ENCODE measurements around the gene AVL9.
A peak's percentile ranks its signal among the peaks of the same experiment; 100 is the strongest.
"Not testable (repeated sequence)": the region's sequence is repeated elsewhere in the genome, so short reads cannot be mapped to it uniquely, and the experiment has no call there.

The AVL9 gene

GRCh38 chr7:32495298-32496051 lies at the start of gene AVL9:
Gene AVL9 (plus strand): TSS chr7:32495489. CDS start chr7:32495710, 221 bp downstream.
- peak; percentile 93 for DNase-seq (ENCODE audit: low read depth)

- no peak for DNase-seq (ENCODE audit: low read depth)
These were observed 48.1 kb upstream of the AVL9 start for GRCh38 chr7:32447218-32447617.

- no peak for DNase-seq (ENCODE audit: low read depth)
These were observed 41.8 kb upstream of the AVL9 start for GRCh38 chr7:32453341-32454011.

GRCh38 chr7:32458025-32458424 lies 37.3 kb upstream of the AVL9 start:
- no peak for DNase-seq (ENCODE audit: low read depth)

GRCh38 chr7:32459788-32460187 lies 35.5 kb upstream of the AVL9 start:
- DNase-seq (ENCODE audit: low read depth) = no peak

- DNase-seq (ENCODE audit: low read depth) = no peak
These were observed 33.8 kb upstream of the AVL9 start for GRCh38 chr7:32461484-32461883.

- no peak for DNase-seq (ENCODE audit: low read depth)
These were observed 32.8 kb upstream of the AVL9 start for GRCh38 chr7:32462451-32462850.

- no peak for DNase-seq (ENCODE audit: low read depth)
These were observed 32.3 kb upstream of the AVL9 start for GRCh38 chr7:32462977-32463376.

- DNase-seq (ENCODE audit: low read depth) = not testable (repeated sequence)
These were observed 30.5 kb upstream of the AVL9 start for GRCh38 chr7:32464641-32465416.

- not testable (repeated sequence) for DNase-seq (ENCODE audit: low read depth)
These were observed 25.3 kb upstream of the AVL9 start for GRCh38 chr7:32470004-32470403.

- no peak for DNase-seq (ENCODE audit: low read depth)
These were observed 24.4 kb upstream of the AVL9 start for GRCh38 chr7:32470871-32471270.

GRCh38 chr7:32472015-32472414 lies 23.3 kb upstream of the AVL9 start:
- DNase-seq (ENCODE audit: low read depth) = no peak

GRCh38 chr7:32474008-32474407 lies 21.3 kb upstream of the AVL9 start:
- no peak for DNase-seq (ENCODE audit: low read depth)

GRCh38 chr7:32476816-32477648 lies 18.3 kb upstream of the AVL9 start:
- no peak for DNase-seq (ENCODE audit: low read depth)

- no peak for DNase-seq (ENCODE audit: low read depth)
These were observed 17.7 kb upstream of the AVL9 start for GRCh38 chr7:32477649-32477980.

GRCh38 chr7:32479574-32480200 lies 15.6 kb upstream of the AVL9 start:
- peak; percentile 53 for DNase-seq (ENCODE audit: low read depth)

- DNase-seq (ENCODE audit: low read depth) = no peak
These were observed 14.1 kb upstream of the AVL9 start for GRCh38 chr7:32481176-32481575.

- no peak for DNase-seq (ENCODE audit: low read depth)
These were observed 13.4 kb upstream of the AVL9 start for GRCh38 chr7:32481921-32482320.

GRCh38 chr7:32489788-32490126 lies 5.5 kb upstream of the AVL9 start:
- no peak for DNase-seq (ENCODE audit: low read depth)

GRCh38 chr7:32490127-32490796 lies 5.0 kb upstream of the AVL9 start, which contains the start of gene LSM5:
Gene LSM5 (minus strand): TSS chr7:32490380. CDS start chr7:32490365, 15 bp downstream.
- peak; percentile 82 for DNase-seq (ENCODE audit: low read depth)

- no peak for DNase-seq (ENCODE audit: low read depth)
These were observed 367 bp upstream of the AVL9 start for GRCh38 chr7:32494946-32495297.

Measured in fibroblast of the conjunctiva (primary cell).